ENCODE data around the gene TMEM26. TPM values are rescaled to one million over a fixed set of nuclear protein-coding genes. Genes with fewer than 3 reads are reported as not detected.
"Not testable (repeated sequence)": the region's sequence is repeated elsewhere in the genome, so short reads cannot be mapped to it uniquely, and the experiment has no call there.

The TMEM26 gene
- total RNA-seq, 1 donor from 2014 or later, result 0.25 TPM

DNA sequence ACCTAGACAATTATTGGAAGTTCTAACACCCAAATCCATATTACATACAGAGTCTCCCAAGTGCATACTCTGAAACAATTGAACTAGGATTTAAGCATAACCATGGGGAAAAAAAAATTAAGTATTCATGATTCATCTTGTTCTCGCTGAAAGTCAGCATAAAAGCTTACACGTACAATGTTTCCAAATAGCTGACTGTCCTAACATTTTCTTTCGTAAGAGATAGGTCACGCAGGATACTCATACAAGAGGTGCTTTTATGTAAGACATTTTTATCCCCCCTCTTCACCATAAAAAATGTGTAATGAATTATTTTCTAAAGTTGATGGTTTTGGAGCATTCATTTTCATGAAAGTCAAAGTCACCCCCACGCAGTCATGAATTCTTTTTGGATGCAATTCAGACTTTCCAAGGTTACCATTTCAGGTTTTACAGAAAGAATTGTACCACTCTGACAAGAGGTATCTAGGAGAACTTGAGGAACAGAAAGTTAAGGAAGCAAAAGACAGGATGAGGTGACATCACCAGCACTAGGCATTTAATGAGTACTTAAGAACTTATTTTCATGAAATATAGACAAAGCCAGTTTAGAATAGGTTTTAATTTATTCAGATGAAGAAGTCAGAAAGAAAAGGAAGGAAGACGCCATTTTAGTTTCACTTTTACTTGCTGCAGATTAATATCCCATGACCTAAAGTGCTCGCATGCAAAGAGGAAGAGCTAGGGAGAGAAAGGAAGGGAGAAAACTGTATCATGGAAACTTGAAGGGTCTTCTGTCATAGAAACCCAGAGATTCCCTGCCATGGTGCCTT is 55.8 kb downstream of the TMEM26 start:
- no peaks in the 10 kb centered on the region for H3K9me3 ChIP-seq
- intact Hi-C loops (cut with DNase I), result no loop called here
- no peaks in the 10 kb centered on the region for H3K27me3 ChIP-seq
- peak overlapping the region; percentile 27 to 35 for H3K4me3 ChIP-seq
- TF ChIP-seq POLR2AphosphoS5 (IDR thresholded peaks at IDR 0.05; ENCODE audit: insufficient read depth in 1 of 2, low read depth in 1 of 2), result peak in 1 of 2 donors; percentile 9
- no peak for TF ChIP-seq POLR2A (IDR thresholded peaks at IDR 0.05)
- TF ChIP-seq, protein P1, sequence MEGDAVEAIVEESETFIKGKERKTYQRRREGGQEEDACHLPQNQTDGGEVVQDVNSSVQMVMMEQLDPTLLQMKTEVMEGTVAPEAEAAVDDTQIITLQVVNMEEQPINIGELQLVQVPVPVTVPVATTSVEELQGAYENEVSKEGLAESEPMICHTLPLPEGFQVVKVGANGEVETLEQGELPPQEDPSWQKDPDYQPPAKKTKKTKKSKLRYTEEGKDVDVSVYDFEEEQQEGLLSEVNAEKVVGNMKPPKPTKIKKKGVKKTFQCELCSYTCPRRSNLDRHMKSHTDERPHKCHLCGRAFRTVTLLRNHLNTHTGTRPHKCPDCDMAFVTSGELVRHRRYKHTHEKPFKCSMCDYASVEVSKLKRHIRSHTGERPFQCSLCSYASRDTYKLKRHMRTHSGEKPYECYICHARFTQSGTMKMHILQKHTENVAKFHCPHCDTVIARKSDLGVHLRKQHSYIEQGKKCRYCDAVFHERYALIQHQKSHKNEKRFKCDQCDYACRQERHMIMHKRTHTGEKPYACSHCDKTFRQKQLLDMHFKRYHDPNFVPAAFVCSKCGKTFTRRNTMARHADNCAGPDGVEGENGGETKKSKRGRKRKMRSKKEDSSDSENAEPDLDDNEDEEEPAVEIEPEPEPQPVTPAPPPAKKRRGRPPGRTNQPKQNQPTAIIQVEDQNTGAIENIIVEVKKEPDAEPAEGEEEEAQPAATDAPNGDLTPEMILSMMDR (IDR thresholded peaks at IDR 0.05), result no peak
- peak overlapping the region; percentile 21 for H3K27ac ChIP-seq
- no peaks in the 10 kb centered on the region for H3K36me3 ChIP-seq
- H3K4me1 ChIP-seq, result peaks cover 19% of the 10 kb centered on the region
- DNase-seq (ENCODE audit: extremely low spot score in 2 of 2), result no peak

DNA sequence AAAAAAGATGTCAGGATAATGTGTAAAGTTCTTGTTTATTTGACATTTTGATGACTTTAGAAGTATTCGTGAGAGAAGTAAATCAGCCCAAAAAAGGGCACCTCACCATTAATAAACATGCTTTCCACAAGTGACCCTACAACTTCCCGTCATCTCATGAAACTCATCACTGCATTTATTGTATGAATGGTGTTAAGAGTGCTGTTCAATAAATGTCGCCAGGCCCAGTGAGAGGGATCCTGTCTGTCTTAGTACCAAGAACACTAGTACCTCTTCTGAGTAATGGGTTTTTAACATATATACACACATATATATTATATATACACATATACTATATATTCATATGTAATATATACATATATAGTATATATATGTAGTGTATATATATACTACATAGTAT is 61.9 kb downstream of the TMEM26 start:
- Histone ChIP-seq H3K27ac (no peak overlapping the region), H3K4me1 (no peaks in the 10 kb centered on the region), H3K27me3 (no peaks in the 10 kb centered on the region), H3K4me3 (no peak overlapping the region), H3K9me3 (no peaks in the 10 kb centered on the region), H3K36me3 (no peaks in the 10 kb centered on the region)
- TF ChIP-seq, protein P1 (IDR thresholded peaks at IDR 0.05), result no peak
- TF ChIP-seq POLR2AphosphoS5 (IDR thresholded peaks at IDR 0.05; ENCODE audit: insufficient read depth in 1 of 2, low read depth in 1 of 2) (no peak), POLR2A (IDR thresholded peaks at IDR 0.05) (no peak)
- DNase-seq (ENCODE audit: extremely low spot score in 2 of 2), result no peak
- intact Hi-C loops (cut with DNase I), result no loop called here

DNA sequence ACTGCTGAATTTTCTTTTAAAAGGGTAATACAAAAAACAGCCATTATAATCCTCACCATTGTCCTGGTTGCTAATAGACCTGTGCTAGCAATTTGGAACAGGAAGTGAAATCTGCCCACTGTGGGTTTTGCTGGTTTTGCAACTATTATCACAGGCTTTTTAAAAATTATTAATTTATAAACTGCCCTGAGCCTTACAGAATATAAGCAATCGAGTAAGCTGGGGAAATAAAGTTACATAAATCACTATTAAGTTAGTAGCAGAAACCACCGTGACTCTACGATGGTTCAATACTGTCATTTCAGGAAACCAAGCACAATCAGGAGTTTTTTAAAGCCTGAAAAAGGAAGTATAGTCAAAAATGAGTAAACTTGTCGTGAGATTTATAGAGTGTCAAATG is 62.3 kb downstream of the TMEM26 start:
- Histone ChIP-seq H3K27me3 (no peaks in the 10 kb centered on the region), H3K4me1 (no peaks in the 10 kb centered on the region), H3K27ac (no peak overlapping the region), H3K36me3 (no peaks in the 10 kb centered on the region), H3K9me3 (no peaks in the 10 kb centered on the region), H3K4me3 (no peak overlapping the region)
- DNase-seq (ENCODE audit: extremely low spot score in 2 of 2), result no peak
- TF ChIP-seq, protein P1 (IDR thresholded peaks at IDR 0.05), result no peak
- TF ChIP-seq POLR2A (IDR thresholded peaks at IDR 0.05), result no peak
- TF ChIP-seq POLR2AphosphoS5 (IDR thresholded peaks at IDR 0.05; ENCODE audit: insufficient read depth in 1 of 2, low read depth in 1 of 2), result no peak
- intact Hi-C loops (cut with DNase I), result no loop called here

DNA sequence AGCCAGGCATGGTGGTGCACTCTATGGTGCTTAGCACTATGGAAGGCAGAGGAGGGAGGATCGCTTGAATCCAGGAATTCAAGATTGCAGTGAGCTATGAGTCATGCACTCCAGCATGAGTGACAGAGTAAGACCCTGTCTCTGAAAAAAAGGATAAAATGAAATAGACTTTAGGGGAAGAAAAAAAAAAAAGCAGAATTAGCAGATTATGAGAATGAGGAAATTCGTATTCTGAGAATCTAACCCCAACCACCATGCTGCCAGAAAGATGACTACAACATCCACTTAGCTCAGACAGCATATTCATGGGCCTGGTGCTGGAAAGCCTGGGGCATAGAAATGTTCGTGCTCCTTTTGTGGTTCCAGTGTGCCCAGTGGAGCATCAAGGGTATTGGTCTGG is 63.3 kb downstream of the TMEM26 start:
- Histone ChIP-seq H3K36me3 (no peaks in the 10 kb centered on the region), H3K27me3 (no peaks in the 10 kb centered on the region), H3K27ac (no peak overlapping the region), H3K9me3 (no peaks in the 10 kb centered on the region), H3K4me1 (no peaks in the 10 kb centered on the region), H3K4me3 (no peak overlapping the region)
- TF ChIP-seq POLR2AphosphoS5 (IDR thresholded peaks at IDR 0.05; ENCODE audit: insufficient read depth in 1 of 2, low read depth in 1 of 2), result no peak
- intact Hi-C loops (cut with DNase I), result no loop called here
- DNase-seq (ENCODE audit: extremely low spot score in 2 of 2), result no peak

DNA sequence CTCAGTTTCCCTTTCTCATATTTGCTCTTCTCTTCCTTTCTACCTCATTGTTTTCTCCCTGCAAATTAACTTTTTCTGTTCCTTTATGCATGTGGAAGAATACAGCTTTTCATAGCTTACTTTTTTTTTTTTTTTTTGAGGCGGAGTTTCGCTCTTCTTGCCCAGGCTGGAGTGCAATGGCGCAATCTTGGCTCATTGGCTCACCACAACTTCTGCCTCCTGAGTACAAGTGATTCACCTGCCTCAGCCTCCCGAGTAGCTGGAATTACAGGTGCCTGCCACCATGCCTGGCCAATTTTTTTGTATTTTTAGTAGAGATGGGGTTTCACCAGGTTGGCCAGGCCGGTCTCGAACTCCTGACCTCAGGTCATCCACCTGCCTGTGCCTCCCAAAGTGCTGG is 64.2 kb downstream of the TMEM26 start:
- DNase-seq (ENCODE audit: extremely low spot score in 2 of 2); H3K36me3 ChIP-seq; intact Hi-C loops (cut with DNase I); H3K9me3 ChIP-seq; H3K27ac ChIP-seq; H3K4me3 ChIP-seq; H3K27me3 ChIP-seq; H3K4me1 ChIP-seq: not testable (repeated sequence)

DNA sequence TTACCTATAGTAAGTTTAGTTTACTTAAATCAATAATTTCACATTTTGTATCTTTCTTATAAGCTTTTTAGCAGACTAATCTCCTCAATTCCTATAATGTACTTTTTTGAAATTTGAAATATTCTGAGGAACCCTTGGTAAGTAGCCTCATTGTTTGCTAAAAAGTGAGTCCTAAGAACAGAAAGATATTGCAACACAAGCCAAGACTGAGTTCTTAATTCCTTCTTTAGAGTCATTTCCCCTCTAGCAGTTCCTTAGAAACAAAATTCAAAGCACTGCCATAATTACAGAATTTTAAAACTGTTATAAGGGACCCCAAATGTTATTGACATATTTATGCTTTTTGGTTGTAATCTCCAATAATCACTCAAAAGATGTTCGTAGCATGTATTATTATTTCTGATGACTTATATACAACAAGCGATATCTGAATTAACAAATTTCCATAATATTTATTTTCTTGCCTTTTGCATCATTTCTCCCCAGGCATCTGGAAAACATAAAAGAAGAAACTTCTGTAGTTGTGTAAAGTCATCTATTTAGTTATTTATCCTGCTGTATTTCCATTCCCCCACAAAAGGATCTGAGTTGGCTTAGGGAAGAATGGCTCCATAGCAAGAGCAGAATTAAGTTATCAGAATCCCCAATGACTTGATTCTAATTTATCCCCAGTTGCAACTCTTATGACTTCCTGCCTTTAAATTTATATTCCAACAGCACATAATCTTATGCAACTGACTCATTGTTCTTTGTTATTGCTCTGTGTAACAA is 67.8 kb downstream of the TMEM26 start:
- no peaks in the 10 kb centered on the region for H3K27me3 ChIP-seq
- no peak overlapping the region for H3K27ac ChIP-seq
- no peak overlapping the region for H3K4me3 ChIP-seq
- no peaks in the 10 kb centered on the region for H3K36me3 ChIP-seq
- no peak for DNase-seq (ENCODE audit: extremely low spot score in 2 of 2)
- TF ChIP-seq POLR2AphosphoS5 (IDR thresholded peaks at IDR 0.05; ENCODE audit: insufficient read depth in 1 of 2, low read depth in 1 of 2), result no peak
- TF ChIP-seq, protein P1 (IDR thresholded peaks at IDR 0.05), result no peak
- TF ChIP-seq POLR2A (IDR thresholded peaks at IDR 0.05), result no peak
- H3K9me3 ChIP-seq, result no peaks in the 10 kb centered on the region
- H3K4me1 ChIP-seq, result no peaks in the 10 kb centered on the region
- intact Hi-C loops (cut with DNase I), result no loop called here

DNA sequence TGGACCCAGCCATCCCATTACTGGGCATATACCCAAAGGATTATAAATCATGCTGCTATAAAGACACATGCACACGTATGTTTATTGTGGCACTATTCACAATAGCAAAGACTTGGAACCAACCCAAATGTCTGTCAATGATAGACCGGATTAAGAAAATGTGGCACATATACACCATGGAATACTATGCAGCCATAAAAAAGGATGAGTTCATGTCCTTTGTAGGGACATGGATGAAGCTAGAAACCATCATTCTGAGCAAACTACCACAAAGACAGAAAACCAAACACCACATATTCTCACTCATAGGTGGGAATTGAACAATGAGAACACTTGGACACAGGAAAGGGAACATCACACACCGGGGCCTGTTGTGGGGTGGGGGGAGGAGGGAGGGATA is 72.0 kb downstream of the TMEM26 start:
- H3K36me3 ChIP-seq; DNase-seq (ENCODE audit: extremely low spot score in 2 of 2); H3K27me3 ChIP-seq; H3K9me3 ChIP-seq; intact Hi-C loops (cut with DNase I); H3K4me3 ChIP-seq; H3K4me1 ChIP-seq; H3K27ac ChIP-seq: not testable (repeated sequence)
